Activated naive CD8-positive, alpha-beta T cell treated with anti-CD3 and anti-CD28 coated beads, Interleukin-2, amount 10 ng/mL, durations not matched to agents 7 days and 5 days (primary cell): Measurements from ENCODE around the gene BEST1. TPM values are rescaled to one million over a fixed set of nuclear protein-coding genes. Genes with fewer than 3 reads are reported as not detected.

ENCODE experiments used
- ATAC-seq: fragments of 150-1000 bp; cut with Tn5 transposase; one replicate; pipeline ENCODE4 v1.10.0; 2021; ENCODE audit warnings: low read depth, moderate library complexity
- POLR2A ChIA-PET: fragments of 350-600 bp; sonication (Branson Sonifier 250); formaldehyde crosslinking; loops from one replicate; lab custom pipeline; 2021; ENCODE audit warnings: antibody characterized with exemption; lab: Charles Lee
- DNase-seq: peaks from one replicate; pipeline ENCODE4 v3.0.0; 2021
- H3K27ac Mint-ChIP-seq: one replicate; pipeline ENCODE4 v1.8.0; 2022; ENCODE audit warnings: mild to moderate bottlenecking, mixed read lengths
- H3K27me3 Mint-ChIP-seq: one replicate; pipeline ENCODE4 v1.8.0; 2022; ENCODE audit warnings: mild to moderate bottlenecking, moderate library complexity, mixed read lengths
- H3K36me3 Mint-ChIP-seq: one replicate; pipeline ENCODE4 v1.8.0; 2021; ENCODE audit warnings: mild to moderate bottlenecking, mixed read lengths
- H3K4me1 Mint-ChIP-seq: one replicate; pipeline ENCODE4 v1.8.0; 2021; ENCODE audit warnings: mixed read lengths
- H3K4me3 Mint-ChIP-seq: one replicate; pipeline ENCODE4 v1.8.0; 2022; ENCODE audit warnings: mild to moderate bottlenecking, moderate library complexity, mixed read lengths
- H3K9me3 Mint-ChIP-seq: one replicate; pipeline ENCODE4 v1.8.0; 2021; ENCODE audit warnings: mixed read lengths
- total RNA-seq, 2 experiments: library from RNA; stranded (reverse); gene quantifications; one replicate each; pipeline ENCODE4 v1.2.3, GENCODE V29; 2021

BEST1 gene
- total RNA-seq, 2 experiments from 2014 or later = 0.20 to 0.30 TPM

DNA sequence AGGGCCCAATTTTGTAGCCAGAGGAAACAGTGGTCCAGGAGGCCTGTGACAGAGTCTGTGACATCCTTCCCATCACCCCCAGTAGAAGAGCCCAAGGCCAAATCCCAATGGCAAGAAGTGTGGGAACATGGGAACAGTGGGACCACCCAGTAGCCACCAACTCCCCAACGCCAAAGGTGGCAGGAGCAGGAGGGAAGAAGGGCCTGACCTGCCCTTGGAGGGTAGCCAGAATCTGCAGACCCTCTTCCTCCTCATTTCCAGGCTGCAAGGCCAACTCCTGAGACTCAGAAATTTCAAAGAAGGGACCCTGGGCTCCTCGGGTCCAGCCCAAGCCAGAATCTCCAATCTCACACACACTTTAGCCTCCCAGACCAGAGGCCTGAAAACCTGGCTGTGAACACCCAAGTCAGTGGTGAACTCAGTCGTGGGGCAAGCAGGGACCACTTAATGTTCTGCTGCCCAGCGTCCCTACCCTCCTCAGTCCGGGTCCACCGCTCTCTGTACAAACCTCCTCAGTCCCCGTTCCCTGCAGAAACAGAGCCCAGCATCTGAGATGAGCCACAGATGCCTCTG, 38.9 kb upstream of the BEST1 start:
- H3K27me3 Mint-ChIP-seq = peaks cover 11% of the 10 kb centered on the region
- no peak for ATAC-seq
- H3K4me1 Mint-ChIP-seq = peaks cover 3% of the 10 kb centered on the region
- POLR2A ChIA-PET = no interaction called here
- no peak for DNase-seq
- H3K4me3 Mint-ChIP-seq = no peak overlapping the region
- no peaks in the 10 kb centered on the region for H3K9me3 Mint-ChIP-seq
- H3K36me3 Mint-ChIP-seq = no peaks in the 10 kb centered on the region
- H3K27ac Mint-ChIP-seq = no peak overlapping the region

DNA sequence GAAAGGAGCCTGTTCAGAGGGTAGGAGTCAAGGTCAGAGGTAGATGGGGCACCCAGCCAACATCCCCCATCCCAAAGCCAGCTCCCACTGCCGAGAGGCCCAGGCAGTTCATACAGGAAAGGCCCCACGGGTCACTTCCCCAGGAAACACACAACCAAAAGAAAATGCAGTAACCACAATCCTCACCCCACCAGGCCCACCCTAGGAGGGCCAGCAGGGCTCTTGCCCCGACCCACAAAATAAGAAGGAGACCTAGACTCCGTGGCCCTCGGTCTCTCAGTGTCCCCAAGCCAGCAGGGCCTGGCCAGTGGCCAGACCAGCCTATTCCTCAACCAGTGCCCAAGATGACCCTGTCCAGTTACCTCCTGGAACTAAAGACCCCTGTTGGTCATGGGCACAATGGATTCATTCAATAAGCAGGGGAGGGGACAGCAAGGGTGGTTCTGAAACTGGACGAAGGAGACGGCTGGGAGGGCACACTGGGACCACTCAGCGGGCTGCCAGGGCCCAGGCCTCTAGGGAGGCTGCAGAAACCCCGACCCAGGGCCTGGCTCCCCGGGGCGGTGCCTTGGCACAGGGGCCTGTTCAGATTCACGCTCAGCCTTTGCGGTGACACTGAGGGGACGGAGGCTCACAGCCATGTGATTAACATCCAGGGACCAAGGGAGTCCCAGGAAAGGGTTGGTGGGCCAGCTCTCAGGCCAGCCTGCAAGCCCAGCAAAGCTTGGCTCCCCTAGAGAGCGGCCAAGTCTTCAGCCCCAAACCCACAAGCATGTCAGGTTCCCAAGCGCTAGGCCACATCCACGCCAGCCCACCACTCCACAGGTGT, 38.2 kb upstream of the BEST1 start:
- Mint-ChIP-seq H3K36me3 (no peaks in the 10 kb centered on the region), H3K4me3 (no peak overlapping the region), H3K4me1 (peaks cover 3% of the 10 kb centered on the region), H3K9me3 (no peaks in the 10 kb centered on the region), H3K27ac (no peak overlapping the region), H3K27me3 (peaks cover 16% of the 10 kb centered on the region)
- ATAC-seq = no peak
- POLR2A ChIA-PET = no interaction called here
- no peak for DNase-seq

DNA sequence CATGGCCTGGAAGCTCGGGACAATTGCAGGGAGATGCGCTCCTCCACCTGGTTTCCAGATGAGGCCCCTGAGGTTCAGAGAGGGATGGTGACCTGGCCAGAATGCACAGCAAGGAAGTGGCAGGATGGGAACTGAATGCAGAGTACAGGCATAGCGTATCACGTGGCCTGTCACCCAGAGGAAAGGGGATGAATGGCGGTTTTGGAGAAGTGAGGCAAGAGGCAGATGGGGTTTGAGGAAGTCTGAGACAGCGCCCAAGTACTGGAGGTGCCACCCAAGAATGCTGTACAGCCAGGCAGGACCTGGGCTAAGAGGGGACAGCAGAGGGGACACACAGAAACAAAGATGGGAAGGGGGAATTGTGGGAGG, 37.6 kb upstream of the BEST1 start:
- no peak overlapping the region for H3K4me3 Mint-ChIP-seq
- peaks cover 3% of the 10 kb centered on the region for H3K4me1 Mint-ChIP-seq
- DNase-seq (no peak), ATAC-seq (no peak)
- H3K27ac Mint-ChIP-seq = no peak overlapping the region
- no peaks in the 10 kb centered on the region for H3K36me3 Mint-ChIP-seq
- POLR2A ChIA-PET = no interaction called here
- no peaks in the 10 kb centered on the region for H3K9me3 Mint-ChIP-seq
- H3K27me3 Mint-ChIP-seq = peaks cover 16% of the 10 kb centered on the region

DNA sequence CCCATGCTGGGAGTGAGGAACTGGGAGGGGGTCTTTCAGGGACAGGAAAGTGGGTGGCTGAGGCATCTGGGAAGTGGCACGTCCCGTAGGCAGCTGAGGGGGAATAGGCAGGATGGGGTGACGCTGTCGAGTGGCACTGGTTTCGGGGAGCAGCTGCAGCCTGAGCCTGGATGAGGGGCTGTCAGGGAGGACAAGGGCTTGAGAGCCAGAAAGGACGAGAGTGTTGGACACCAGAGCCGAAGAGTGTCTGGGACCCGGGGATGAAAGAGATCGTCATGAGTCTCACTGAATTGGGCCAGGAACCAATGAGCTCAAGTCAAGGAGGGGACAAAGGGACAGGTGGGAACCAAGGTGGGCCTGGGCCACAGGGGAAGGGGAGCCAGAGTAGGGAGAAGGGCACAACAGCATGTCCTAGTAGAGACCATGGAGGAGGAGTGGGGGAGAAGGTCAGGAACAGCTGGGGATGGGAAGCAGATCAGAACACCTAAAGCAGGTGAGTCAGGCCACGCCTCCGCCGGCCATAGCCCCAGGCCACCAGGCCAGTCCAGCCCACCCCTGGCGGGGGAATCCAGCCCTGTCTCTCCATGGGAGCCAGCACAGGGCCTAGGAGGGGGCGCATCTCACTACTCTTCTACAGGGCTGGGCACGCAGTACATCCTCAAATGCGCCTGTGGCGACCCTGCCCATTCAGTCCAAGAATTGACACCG, 37.0 kb upstream of the BEST1 start:
- Mint-ChIP-seq H3K27me3 (peaks cover 22% of the 10 kb centered on the region), H3K9me3 (no peaks in the 10 kb centered on the region), H3K4me1 (peaks cover 6% of the 10 kb centered on the region), H3K36me3 (no peaks in the 10 kb centered on the region), H3K4me3 (no peak overlapping the region), H3K27ac (no peak overlapping the region)
- ATAC-seq = no peak
- POLR2A ChIA-PET = no interaction called here
- DNase-seq = no peak

DNA sequence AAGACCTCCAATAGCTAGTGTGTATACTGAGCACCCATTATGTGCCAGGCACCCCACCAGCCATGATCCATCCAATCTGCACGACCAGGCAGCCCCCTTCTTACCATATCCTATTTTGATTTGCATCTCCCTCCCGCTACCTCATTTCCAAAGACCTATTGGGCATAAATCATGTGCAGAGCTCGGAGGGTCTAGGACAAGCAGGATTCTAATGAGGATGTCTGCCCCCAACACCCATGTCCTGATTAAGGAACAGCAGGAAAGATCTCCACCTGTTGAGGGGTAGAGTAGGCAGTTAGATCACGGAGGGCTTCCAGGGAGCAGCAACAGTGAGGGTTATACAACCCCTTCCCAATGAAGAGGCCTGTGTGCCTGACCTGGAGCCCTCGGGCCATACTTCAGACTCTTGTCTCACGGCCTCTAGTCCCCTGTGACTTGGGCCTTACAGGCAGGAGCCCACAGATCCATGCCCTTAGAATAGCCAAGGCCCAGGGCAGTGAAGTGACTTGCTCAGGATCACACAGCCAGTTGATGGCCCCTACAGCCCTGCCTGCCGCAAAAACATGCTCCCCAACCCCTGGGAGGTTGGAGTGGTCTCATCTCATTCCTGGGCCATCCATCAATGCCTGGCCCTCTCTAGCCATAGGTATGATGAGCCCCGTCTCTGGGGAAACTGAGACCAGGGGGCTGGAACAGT, 36.3 kb upstream of the BEST1 start:
- POLR2A ChIA-PET = no interaction called here
- ATAC-seq = no peak
- Mint-ChIP-seq H3K27me3 (peaks cover 29% of the 10 kb centered on the region), H3K4me3 (no peak overlapping the region), H3K36me3 (no peaks in the 10 kb centered on the region), H3K9me3 (no peaks in the 10 kb centered on the region), H3K27ac (no peak overlapping the region), H3K4me1 (peaks cover 7% of the 10 kb centered on the region)
- DNase-seq = no peak

DNA sequence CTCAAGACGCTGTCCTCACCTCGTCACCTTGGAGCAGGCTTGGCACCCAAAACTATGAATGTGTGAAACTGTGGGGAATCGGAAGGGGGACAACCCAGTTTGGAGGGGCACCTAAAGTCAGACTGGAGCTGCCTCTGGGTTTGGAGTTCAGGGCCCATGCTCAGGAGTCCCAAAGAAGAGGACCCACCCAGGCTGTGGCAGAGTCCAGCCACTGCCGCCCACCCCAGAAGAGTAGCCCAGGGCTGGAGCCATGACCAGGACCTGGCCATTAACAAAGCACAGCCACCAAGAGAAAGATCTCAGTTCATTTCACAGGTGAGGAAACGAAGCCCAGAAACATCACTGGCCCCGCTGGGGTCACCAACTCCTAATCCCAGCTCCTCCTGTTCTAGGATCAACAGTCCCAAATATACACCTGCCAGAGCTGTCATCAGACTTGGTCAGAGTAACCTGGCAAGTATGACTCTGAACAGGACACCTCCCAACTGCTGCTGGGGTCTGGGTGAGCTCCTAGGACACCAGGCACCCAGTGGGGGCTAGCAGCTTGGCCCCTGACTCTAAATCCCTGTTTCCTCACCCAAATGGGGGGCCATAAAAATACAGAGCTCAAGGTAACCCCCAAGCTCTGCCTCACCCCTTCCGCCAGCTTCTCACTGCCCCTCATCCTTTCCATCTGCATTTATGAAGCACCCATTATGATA, 35.5 kb upstream of the BEST1 start:
- Mint-ChIP-seq H3K27me3 (peaks cover 36% of the 10 kb centered on the region), H3K4me1 (peaks cover 7% of the 10 kb centered on the region), H3K4me3 (no peak overlapping the region), H3K36me3 (no peaks in the 10 kb centered on the region), H3K9me3 (no peaks in the 10 kb centered on the region), H3K27ac (no peak overlapping the region)
- POLR2A ChIA-PET = no interaction called here
- DNase-seq (no peak), ATAC-seq (no peak)

DNA sequence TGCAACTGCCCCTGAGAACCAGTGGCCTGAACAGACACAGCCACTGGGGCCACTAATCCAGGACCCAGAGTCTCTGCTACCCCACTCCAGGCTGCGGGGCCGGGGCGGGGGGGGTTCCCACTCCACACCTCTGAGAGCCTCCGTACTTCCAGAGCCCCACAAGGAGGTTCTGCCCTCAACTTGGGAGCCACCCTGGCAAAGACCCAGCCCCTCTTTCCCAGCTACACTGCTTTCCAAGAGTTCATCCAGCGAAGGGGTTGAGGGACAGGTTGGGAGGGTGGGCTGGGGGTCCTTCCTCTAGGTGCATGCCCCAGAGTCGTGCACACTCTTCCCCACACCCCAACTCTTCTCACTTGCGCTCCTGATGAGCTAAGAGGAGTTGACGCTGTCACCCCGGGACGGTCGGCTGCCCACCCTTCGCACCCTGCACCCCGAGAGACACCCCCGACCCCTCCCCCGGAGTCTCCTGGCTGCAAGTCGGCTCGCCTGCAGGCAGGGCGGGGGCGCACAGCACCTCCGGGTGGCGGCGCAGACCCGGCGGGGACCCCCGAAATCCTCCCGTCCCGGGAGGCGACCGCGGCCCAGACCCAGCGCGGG, 33.3 kb upstream of the BEST1 start:
- DNase-seq = no peak
- ATAC-seq = no peak
- no peaks in the 10 kb centered on the region for H3K9me3 Mint-ChIP-seq
- no peak overlapping the region for H3K27ac Mint-ChIP-seq
- H3K36me3 Mint-ChIP-seq = no peaks in the 10 kb centered on the region
- POLR2A ChIA-PET = no interaction called here
- peaks cover 45% of the 10 kb centered on the region for H3K27me3 Mint-ChIP-seq
- peaks cover 7% of the 10 kb centered on the region for H3K4me1 Mint-ChIP-seq
- H3K4me3 Mint-ChIP-seq = peak overlapping the region; percentile 8

DNA sequence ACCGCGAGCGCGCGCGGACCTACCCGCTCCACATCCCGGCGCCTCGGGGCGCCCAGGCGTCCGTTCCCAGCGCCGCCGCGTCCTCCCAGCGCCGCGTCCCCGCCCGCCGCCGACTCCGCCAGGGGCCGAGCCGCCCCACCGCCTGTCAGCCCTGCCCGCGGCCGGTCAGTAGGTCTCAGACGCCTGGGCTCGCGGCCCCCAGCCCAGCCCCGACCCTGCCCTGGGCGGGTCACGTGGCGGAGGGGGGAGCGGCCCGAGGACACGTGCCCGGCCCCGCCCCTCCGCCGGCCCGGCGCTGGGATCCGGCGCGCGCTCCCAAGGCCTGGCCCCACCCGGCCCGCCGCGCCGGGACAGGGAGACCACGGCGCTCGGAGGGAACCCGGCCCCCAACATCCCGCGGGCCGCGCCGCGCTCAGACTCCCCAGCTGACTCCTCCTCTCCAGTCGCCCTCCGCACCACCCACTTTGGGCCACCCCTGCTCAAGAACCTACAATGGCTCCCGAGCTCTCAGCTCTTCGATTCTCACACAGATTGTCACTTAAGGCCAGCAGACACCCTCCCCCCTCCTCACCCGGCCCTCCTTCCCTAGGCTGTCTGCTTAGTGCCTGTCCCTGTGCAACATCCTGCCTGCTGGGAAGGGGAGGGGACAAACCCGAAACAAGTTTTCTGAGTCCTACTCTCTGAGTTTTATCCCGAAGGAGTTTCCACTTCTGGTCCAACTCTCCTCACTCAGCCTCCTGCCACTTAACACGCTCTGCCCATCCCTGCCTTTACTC, 32.6 kb upstream of the BEST1 start, which contains the start of gene RAB3IL1:
RAB3IL1 (minus strand) TSS at position 233 of the 776 bp plus-strand sequence; CDS start at position 34, 199 bp downstream.
- H3K36me3 Mint-ChIP-seq = no peaks in the 10 kb centered on the region
- peaks cover 6% of the 10 kb centered on the region for H3K4me1 Mint-ChIP-seq
- peaks cover 45% of the 10 kb centered on the region for H3K27me3 Mint-ChIP-seq
- DNase-seq (peak; percentile 44), ATAC-seq (peak; percentile 45)
- POLR2A ChIA-PET = no interaction called here
- H3K4me3 Mint-ChIP-seq = peak within 1 kb of the TSS; percentile 54
- no peaks in the 10 kb centered on the region for H3K9me3 Mint-ChIP-seq
- no peak within 1 kb of the TSS for H3K27ac Mint-ChIP-seq

DNA sequence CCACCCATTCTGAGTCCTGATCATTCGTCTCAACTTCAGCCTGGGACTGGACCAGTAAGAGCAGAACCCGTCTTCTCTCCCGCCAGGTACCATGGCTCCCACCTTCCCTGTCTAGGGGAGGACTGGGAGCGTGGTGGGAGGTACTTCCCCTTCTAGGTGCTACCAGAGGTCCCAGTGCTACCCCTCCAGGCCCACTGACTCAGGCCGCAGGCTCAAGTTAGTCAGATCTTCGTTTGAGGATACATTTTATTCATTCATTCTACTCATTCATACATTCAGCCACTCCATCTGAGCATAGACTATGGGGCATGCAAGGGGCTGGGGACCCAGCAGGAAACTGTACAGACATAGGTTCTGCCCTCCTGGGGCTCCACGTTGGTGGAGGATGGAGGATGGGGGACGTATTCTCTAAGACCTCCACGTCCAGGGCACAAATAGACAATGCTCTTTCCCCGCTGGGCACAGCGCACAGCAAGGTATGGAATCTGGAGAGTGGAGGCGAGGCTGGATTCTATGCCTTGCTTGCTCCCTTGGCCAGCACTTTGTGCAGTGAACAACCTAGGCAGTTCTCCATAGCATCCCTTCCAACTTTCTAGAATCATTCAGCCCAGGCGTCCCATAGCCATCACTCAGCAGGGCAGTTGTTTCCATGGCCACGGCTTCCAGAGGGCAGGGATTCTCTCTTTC, 31.8 kb upstream of the BEST1 start:
- POLR2A ChIA-PET = no interaction called here
- Mint-ChIP-seq H3K4me1 (peaks cover 4% of the 10 kb centered on the region), H3K9me3 (no peaks in the 10 kb centered on the region), H3K27me3 (peaks cover 45% of the 10 kb centered on the region), H3K4me3 (peak overlapping the region; percentile 54), H3K27ac (no peak overlapping the region), H3K36me3 (no peaks in the 10 kb centered on the region)
- ATAC-seq (no peak), DNase-seq (no peak)

DNA sequence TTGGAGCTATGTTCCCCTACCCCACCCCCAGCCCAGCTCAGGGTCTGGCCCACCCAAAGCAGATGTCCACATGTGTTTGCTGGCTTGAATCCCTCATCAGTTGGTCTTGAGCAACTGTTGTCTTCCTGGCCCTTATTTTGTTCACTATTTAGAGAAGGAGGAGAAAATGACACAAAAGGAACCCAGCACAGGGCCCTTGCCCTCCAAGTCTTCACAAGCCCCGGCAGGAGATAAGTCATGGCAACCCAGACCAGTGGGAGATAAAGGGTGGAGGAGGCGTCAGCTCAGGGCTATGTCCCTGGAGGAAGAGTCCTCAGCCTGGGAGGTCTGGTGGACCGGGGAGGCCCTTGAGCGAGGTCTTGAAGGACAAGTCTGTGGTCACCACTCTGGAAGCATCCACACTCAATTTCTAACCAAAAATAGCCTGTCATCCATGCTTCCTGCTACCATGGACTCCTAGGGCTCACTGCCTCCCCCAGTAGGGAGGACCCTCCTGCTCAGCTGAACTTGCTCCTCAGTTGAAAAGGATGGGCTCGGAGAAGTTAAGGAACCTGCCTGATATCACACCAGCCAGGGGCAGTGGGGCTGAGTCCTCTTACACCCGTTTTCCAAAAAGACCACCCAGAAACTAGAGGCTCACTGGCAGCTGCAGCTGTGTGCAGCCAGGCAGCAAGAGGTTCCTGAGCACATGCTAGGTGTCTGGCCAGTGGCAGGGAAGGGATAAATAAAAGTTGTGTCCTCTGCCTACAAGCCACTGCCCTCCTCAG, 31.0 kb upstream of the BEST1 start:
- Mint-ChIP-seq H3K27ac (no peak overlapping the region), H3K9me3 (no peaks in the 10 kb centered on the region)
- POLR2A ChIA-PET = no interaction called here

More for the DNA sequence above, 31.0 kb upstream of the BEST1 start:
- peaks cover 47% of the 10 kb centered on the region for H3K27me3 Mint-ChIP-seq
- peaks cover 4% of the 10 kb centered on the region for H3K4me1 Mint-ChIP-seq
- no peak overlapping the region for H3K4me3 Mint-ChIP-seq
- no peak for ATAC-seq
- DNase-seq = no peak
- no peaks in the 10 kb centered on the region for H3K36me3 Mint-ChIP-seq
